NT2/D1 (cell line): ENCODE measurements around the gene DNAJB6.

Source experiments
- SUZ12 ChIP-seq: IDR thresholded peaks from 2 replicates; pipeline ENCODE4 v1.6.1; 2011; ENCODE audit not compliant: insufficient read length, insufficient read depth; ENCODE audit errors: extremely low read depth
- YY1 ChIP-seq: IDR thresholded peaks from 2 replicates; pipeline ENCODE4 v1.6.1; 2011; ENCODE audit not compliant: insufficient read length, insufficient read depth
- ZNF274 ChIP-seq: IDR thresholded peaks from 2 replicates; pipeline ENCODE4 v1.6.1; 2011; ENCODE audit warnings: mild to moderate bottlenecking, low read depth, low read length

DNA sequence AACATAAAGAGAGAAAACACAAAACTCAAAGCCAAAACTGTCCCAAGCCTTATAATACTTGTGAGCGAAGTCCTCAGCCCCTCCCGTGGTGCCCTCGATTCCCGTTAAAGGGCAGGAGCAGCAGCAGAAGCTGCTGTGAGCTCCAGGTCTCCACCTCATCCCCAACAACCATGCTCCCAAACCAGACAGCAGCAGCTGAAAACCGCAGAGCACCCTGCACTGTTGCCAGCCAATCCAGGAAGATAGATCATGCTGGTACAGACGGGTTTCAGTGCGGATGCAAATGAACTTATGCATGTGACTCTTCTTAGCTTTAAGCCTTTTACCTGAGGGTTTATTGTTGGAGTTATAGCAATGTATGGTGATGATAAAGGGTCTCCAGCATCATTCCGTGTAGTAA is 97.9 kb downstream of the DNAJB6 start:
- no peak for TF ChIP-seq SUZ12
- TF ChIP-seq ZNF274, result no peak
- TF ChIP-seq YY1, result no peak
